Smooth muscle cell (in vitro differentiated cells): Measurements from ENCODE around the gene SLC25A47. TPM values are rescaled to one million over a fixed set of nuclear protein-coding genes. Genes with fewer than 3 reads are reported as not detected.
"Not testable (repeated sequence)": the region's sequence is repeated elsewhere in the genome, so short reads cannot be mapped to it uniquely, and the experiment has no call there.

Source experiments
- DNase-seq: peaks from one replicate; lab custom pipeline; 2025; ENCODE audit not compliant: unreplicated experiment; lab: John Stamatoyannopoulos, UW
- H2AFZ ChIP-seq: fragments of 200-600 bp; sonication (generic); 2 replicates; pipeline ENCODE4 v1.6.0; 2016; ENCODE audit warnings: antibody characterized with exemption, low read depth, mild to moderate bottlenecking
- H3F3A ChIP-seq: fragments of 200-600 bp; sonication (generic); 2 replicates; pipeline ENCODE4 v1.6.0; 2017; ENCODE audit warnings: antibody characterized with exemption, low read depth
- H3K27ac ChIP-seq: fragments of 200-600 bp; sonication (generic); 2 replicates; pipeline ENCODE4 v1.5.1; 2016; ENCODE audit warnings: low read depth, mild to moderate bottlenecking
- H3K27me3 ChIP-seq: fragments of 200-600 bp; sonication (generic); 2 replicates; pipeline ENCODE4 v1.6.1; 2016; ENCODE audit warnings: low read depth, mild to moderate bottlenecking
- H3K36me3 ChIP-seq: fragments of 200-600 bp; sonication (generic); 2 replicates; pipeline ENCODE4 v1.5.1; 2016; ENCODE audit warnings: low read depth
- H3K4me1 ChIP-seq: fragments of 200-600 bp; sonication (generic); 2 replicates; pipeline ENCODE4 v1.5.1; 2016; ENCODE audit warnings: low read depth
- H3K4me2 ChIP-seq: fragments of 200-600 bp; sonication (generic); 2 replicates; pipeline ENCODE4 v1.6.0; 2016; ENCODE audit warnings: mild to moderate bottlenecking
- H3K4me3 ChIP-seq: fragments of 200-600 bp; sonication (generic); 2 replicates; pipeline ENCODE4 v1.5.1; 2016; ENCODE audit warnings: mild to moderate bottlenecking
- H3K79me2 ChIP-seq: fragments of 200-600 bp; sonication (generic); 2 replicates; pipeline ENCODE4 v1.6.0; 2016; ENCODE audit warnings: low read depth, mild to moderate bottlenecking
- H3K9ac ChIP-seq: fragments of 200-600 bp; sonication (generic); 2 replicates; pipeline ENCODE4 v1.6.0; 2016; ENCODE audit warnings: low read depth
- H3K9me3 ChIP-seq: fragments of 200-600 bp; sonication (generic); replicated peaks from 2 replicates; pipeline ENCODE4 v1.5.1; 2016; ENCODE audit warnings: low read depth
- H4K20me1 ChIP-seq: fragments of 200-600 bp; sonication (generic); 2 replicates; pipeline ENCODE4 v1.6.0; 2016; ENCODE audit warnings: low read depth
- CTCF ChIP-seq: fragments of 200-600 bp; sonication (generic); IDR thresholded peaks from 2 replicates; pipeline ENCODE4 v1.5.1; 2017; ENCODE audit warnings: borderline replicate concordance, mild to moderate bottlenecking, antibody characterized with exemption; ENCODE audit not compliant: insufficient read depth, poor library complexity, severe bottlenecking
- WGBS: methylation state at CpG from one replicate; pipeline ENCODE4 v1.1.7; 2016; ENCODE audit warnings: low lambda C conversion rate; 5-methylcytosine and 5-hydroxymethylcytosine counted together
- polyA plus RNA-seq: library from polyadenylated mRNA; unstranded; fragments of >200 nt; fragmentation: Nextera tagmentation; extraction: Ambion mirVana; gene quantifications from 2 replicates; pipeline ENCODE4 v1.2.1, GENCODE V29; 2016
- total RNA-seq: library from RNA; depleted of rRNA; stranded (reverse); fragments of >200 nt; gene quantifications from 2 replicates; pipeline ENCODE4 v1.2.3, GENCODE V29; 2014

SLC25A47 gene
- total and polyA plus RNA-seq, 2 experiments from 2014 or later = not detected

- Histone ChIP-seq H4K20me1 (peaks cover 10% of the 10 kb centered on the region), H3K27me3 (no peaks in the 10 kb centered on the region), H3F3A (no peaks in the 10 kb centered on the region), H3K9me3 (no peaks in the 10 kb centered on the region), H3K4me2 (no peak overlapping the region), H3K79me2 (no peaks in the 10 kb centered on the region), H2AFZ (no peak overlapping the region), H3K9ac (no peak overlapping the region), H3K27ac (no peak overlapping the region), H3K4me3 (no peak overlapping the region), H3K4me1 (no peaks in the 10 kb centered on the region), H3K36me3 (no peaks in the 10 kb centered on the region)
- no peak for TF ChIP-seq CTCF
- no peak for DNase-seq
- WGBS = 97% methylated on average over 2 of the region's 2 CpGs
Observed at GRCh38 chr14:100294963-100295330, 28.2 kb upstream of the SLC25A47 start.

- H3F3A ChIP-seq = no peaks in the 10 kb centered on the region
- H3K9me3 ChIP-seq = no peaks in the 10 kb centered on the region
- DNase-seq = no peak
- 96% methylated on average over 15 of the region's 16 CpGs for WGBS
- no peaks in the 10 kb centered on the region for H3K79me2 ChIP-seq
- peaks cover 10% of the 10 kb centered on the region for H4K20me1 ChIP-seq
- H3K9ac ChIP-seq = no peak overlapping the region
- no peaks in the 10 kb centered on the region for H3K36me3 ChIP-seq
- TF ChIP-seq CTCF = no peak
- H2AFZ ChIP-seq = no peak overlapping the region
- H3K4me3 ChIP-seq = no peak overlapping the region
- H3K4me1 ChIP-seq = no peaks in the 10 kb centered on the region
- H3K27me3 ChIP-seq = no peaks in the 10 kb centered on the region
- H3K27ac ChIP-seq = no peak overlapping the region
- H3K4me2 ChIP-seq = no peak overlapping the region
Observed at GRCh38 chr14:100295376-100296105, 27.6 kb upstream of the SLC25A47 start.

GRCh38 chr14:100296106-100296651 is 27.0 kb upstream of the SLC25A47 start:
- no peaks in the 10 kb centered on the region for H3K4me1 ChIP-seq
- H3K27me3 ChIP-seq = no peaks in the 10 kb centered on the region
- H3K79me2 ChIP-seq = no peaks in the 10 kb centered on the region
- no peak overlapping the region for H3K4me2 ChIP-seq
- H3F3A ChIP-seq = no peaks in the 10 kb centered on the region
- no peak overlapping the region for H2AFZ ChIP-seq
- TF ChIP-seq CTCF = no peak
- no peaks in the 10 kb centered on the region for H3K36me3 ChIP-seq
- no peak overlapping the region for H3K9ac ChIP-seq
- H3K27ac ChIP-seq = no peak overlapping the region
- no peak for DNase-seq
- 98% methylated on average over 9 of the region's 9 CpGs for WGBS
- no peaks in the 10 kb centered on the region for H3K9me3 ChIP-seq
- no peak overlapping the region for H3K4me3 ChIP-seq
- H4K20me1 ChIP-seq = peaks cover 10% of the 10 kb centered on the region

GRCh38 chr14:100296729-100297128 is 26.4 kb upstream of the SLC25A47 start:
- H3K27ac ChIP-seq = peak overlapping the region; percentile 48
- H3K9me3 ChIP-seq, H3K79me2 ChIP-seq, H2AFZ ChIP-seq, H3K9ac ChIP-seq, H4K20me1 ChIP-seq, DNase-seq, H3K36me3 ChIP-seq, H3K4me1 ChIP-seq, H3K27me3 ChIP-seq, H3F3A ChIP-seq, H3K4me3 ChIP-seq: not testable (repeated sequence)
- 97% methylated on average over 11 of the region's 11 CpGs for WGBS
- peak overlapping the region; percentile 40 for H3K4me2 ChIP-seq
